Activated CD8-positive, alpha-beta memory T cell treated with anti-CD3 and anti-CD28 coated beads, Interleukin-2, amount 10 ng/mL, durations not matched to agents 7 days and 5 days (primary cell): Measurements from ENCODE around the gene THAP7. TPM values are rescaled to one million over a fixed set of nuclear protein-coding genes. Genes with fewer than 3 reads are reported as not detected.
"Not testable (repeated sequence)": the region's sequence is repeated elsewhere in the genome, so short reads cannot be mapped to it uniquely, and the experiment has no call there.

ENCODE experiments used
- ATAC-seq: fragments of 150-1000 bp; cut with Tn5 transposase; one replicate; pipeline ENCODE4 v1.10.0; 2021; ENCODE audit warnings: moderate library complexity
- CTCF ChIA-PET: fragments of 350-600 bp; sonication (Branson Sonifier 250); formaldehyde crosslinking; loops from one replicate; lab custom pipeline; 2021; ENCODE audit warnings: antibody characterized with exemption; lab: Charles Lee
- DNase-seq: peaks from one replicate; pipeline ENCODE4 v3.0.0-alpha.2; 2020
- H3K27ac Mint-ChIP-seq: one replicate; pipeline ENCODE4 v1.8.0; 2021; ENCODE audit warnings: mild to moderate bottlenecking, mixed read lengths
- H3K27me3 Mint-ChIP-seq: one replicate; pipeline ENCODE4 v1.8.0; 2021; ENCODE audit warnings: mixed read lengths
- H3K36me3 Mint-ChIP-seq: one replicate; pipeline ENCODE4 v1.8.0; 2021; ENCODE audit warnings: mild to moderate bottlenecking, mixed read lengths
- H3K4me1 Mint-ChIP-seq: one replicate; pipeline ENCODE4 v1.8.0; 2021; ENCODE audit warnings: mixed read lengths
- H3K4me3 Mint-ChIP-seq: one replicate; pipeline ENCODE4 v1.8.0; 2021; ENCODE audit warnings: mild to moderate bottlenecking, moderate library complexity, mixed read lengths
- H3K9me3 Mint-ChIP-seq: one replicate; pipeline ENCODE4 v1.8.0; 2022; ENCODE audit warnings: low read depth, mixed read lengths
- total RNA-seq, 2 experiments: library from RNA; stranded (reverse); gene quantifications; one replicate each; pipeline ENCODE4 v1.2.3, GENCODE V29; 2021

THAP7 gene
- total RNA-seq, 2 experiments from 2014 or later = 25.9 to 28.7 TPM

DNA sequence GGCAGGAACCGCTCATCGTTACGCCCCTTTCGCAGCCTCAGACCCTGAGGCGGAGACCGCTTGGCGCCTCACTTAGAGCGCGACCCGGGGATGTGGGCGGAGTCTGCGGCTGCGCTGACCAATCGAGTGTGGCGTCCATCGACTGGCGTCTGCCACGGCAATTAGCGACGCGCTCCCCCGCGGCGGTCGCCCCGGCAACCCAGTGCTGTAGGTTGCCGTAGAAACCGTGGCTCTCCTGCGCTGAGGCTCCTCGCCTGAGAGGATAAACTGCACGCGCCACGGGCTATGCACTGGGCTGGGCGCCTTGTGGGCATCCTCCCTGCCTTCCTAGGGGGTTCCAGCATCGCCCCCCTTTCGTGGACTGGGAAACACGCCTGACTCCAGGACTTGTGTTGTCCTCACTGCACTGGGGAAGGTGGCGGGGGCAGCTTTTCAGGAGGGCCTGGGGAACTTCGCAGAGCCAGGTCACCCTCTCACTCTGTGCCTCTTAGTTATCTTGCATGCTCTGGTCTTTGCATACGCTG is 12.3 kb upstream of the THAP7 start:
- Mint-ChIP-seq H3K27ac (peak overlapping the region; percentile 35), H3K4me3 (peak overlapping the region; percentile 72), H3K4me1 (peaks cover 16% of the 10 kb centered on the region), H3K36me3 (no peaks in the 10 kb centered on the region), H3K27me3 (peaks cover 2% of the 10 kb centered on the region), H3K9me3 (no peaks in the 10 kb centered on the region)
- DNase-seq (peak; percentile 94), ATAC-seq (peak; percentile 94)
- CTCF ChIA-PET = interaction anchor here (0.9 to 2.1 kb wide), 2 partner anchors 11 kb away, joined by 3 to 10 read pairs; partner anchors contain the start of gene THAP7

GRCh38 chr22:21013657-21014201 is 11.8 kb upstream of the THAP7 start:
- DNase-seq (no peak), ATAC-seq (no peak)
- Mint-ChIP-seq H3K36me3 (no peaks in the 10 kb centered on the region), H3K27ac (peak overlapping the region; percentile 16), H3K4me3 (peak overlapping the region; percentile 72), H3K27me3 (peaks cover 2% of the 10 kb centered on the region), H3K9me3 (no peaks in the 10 kb centered on the region), H3K4me1 (peaks cover 16% of the 10 kb centered on the region)
- CTCF ChIA-PET = interaction anchor here (2.1 kb wide), 1 partner anchor 11 kb away, joined by 10 read pairs; the partner anchor contains the start of gene THAP7

DNA sequence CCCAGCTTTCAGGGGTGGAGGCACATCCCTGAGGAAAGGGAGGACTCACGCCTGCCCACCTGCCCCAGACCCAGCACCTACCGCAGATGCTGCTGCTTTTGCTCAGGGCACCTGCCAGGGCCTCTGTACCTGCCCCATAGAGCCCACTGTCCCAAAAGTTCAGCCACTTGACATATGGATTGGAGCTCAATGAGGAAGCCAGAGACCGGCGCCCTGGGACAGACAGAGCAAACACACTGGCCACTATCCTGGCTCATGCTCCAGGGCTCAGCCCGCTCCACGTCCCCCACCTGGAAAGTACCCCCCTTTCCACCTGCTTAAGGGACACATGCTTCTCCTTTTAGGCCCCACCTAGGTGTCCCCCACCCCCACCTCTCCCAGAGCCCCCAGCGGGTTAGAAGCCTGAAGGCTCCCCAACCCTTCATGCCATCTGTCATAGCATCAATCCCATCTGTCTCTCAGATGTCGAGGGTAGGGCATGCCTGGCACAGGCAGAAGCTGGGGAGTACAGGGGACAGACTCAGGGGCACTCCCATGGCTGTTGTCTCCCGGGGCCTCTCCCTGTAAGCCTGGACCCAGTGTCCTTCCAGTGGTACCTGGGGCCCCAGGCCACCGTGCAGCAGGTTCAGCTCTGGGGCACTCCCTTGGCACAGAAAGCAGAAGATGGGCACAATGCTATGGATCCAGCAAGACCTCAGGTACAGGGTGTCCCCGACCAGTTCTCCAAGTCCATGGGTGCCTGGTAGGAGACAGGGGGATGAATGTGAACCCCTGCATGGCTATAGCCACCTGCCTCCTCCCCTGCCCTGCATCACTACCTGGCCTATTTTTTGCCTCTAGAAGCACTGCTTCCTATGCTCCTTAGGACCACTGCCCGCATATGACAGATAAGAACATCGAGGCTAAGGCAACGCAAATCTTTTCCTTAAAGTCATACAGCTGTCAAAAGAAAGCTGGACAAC is 10.8 kb upstream of the THAP7 start:
- Mint-ChIP-seq H3K27me3 (peaks cover 2% of the 10 kb centered on the region), H3K4me3 (no peak overlapping the region), H3K27ac (no peak overlapping the region), H3K4me1 (peaks cover 16% of the 10 kb centered on the region), H3K9me3 (no peaks in the 10 kb centered on the region), H3K36me3 (no peaks in the 10 kb centered on the region)
- CTCF ChIA-PET = interaction anchor here (2.1 kb wide), 1 partner anchor 10 kb away, joined by 10 read pairs; the partner anchor contains the start of gene THAP7
- DNase-seq (no peak), ATAC-seq (no peak)

- ATAC-seq (no peak), DNase-seq (no peak)
- CTCF ChIA-PET = no interaction called here
- Mint-ChIP-seq H3K9me3 (no peaks in the 10 kb centered on the region), H3K27ac (no peak overlapping the region), H3K4me1 (peaks cover 16% of the 10 kb centered on the region), H3K27me3 (no peaks in the 10 kb centered on the region), H3K36me3 (no peaks in the 10 kb centered on the region), H3K4me3 (no peak overlapping the region)
Measured at GRCh38 chr22:21010426-21011113, 8.7 kb upstream of the THAP7 start.

DNA sequence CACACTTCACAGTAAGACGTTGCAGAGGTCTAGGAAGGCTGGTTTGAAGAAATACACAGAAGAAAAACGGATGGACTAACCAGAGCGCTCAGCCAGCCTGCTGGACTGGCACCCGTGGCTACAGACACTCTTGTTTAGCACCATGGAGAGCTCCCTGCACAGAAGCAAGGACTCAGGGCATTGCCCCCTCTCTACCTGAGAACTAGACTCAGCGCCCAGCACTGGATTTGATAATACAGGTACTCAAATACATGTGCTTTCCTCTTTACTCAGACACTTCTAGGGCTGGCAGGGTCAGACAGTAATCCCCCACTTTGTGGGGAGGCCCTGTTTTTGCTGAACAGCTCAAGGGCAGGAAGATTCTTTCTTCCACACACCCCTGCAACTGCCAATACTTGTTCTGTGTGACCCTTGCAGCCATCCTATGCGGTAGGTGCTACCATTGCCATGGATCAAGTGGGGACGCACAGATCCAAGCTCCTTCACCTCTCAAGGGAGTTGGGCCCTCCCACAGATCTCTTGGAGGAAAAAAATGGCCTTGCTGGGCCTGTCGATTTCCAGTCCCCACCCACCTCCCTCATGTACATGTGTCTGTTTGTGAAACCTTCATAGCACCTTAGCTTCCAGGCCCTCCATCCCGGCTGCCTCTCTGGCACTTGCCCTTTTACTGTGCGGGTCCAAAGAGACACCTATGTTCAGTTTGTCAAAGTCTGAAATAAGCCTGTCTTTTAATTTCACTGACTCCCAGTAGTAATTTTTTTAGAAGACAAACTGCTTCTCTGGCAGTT is 7.9 kb upstream of the THAP7 start:
- Mint-ChIP-seq H3K36me3 (no peaks in the 10 kb centered on the region), H3K9me3 (no peaks in the 10 kb centered on the region), H3K4me1 (peaks cover 11% of the 10 kb centered on the region), H3K27ac (no peak overlapping the region), H3K4me3 (no peak overlapping the region), H3K27me3 (no peaks in the 10 kb centered on the region)
- CTCF ChIA-PET = interaction anchor here (0.6 kb wide), 1 partner anchor 9 kb away, joined by 3 read pairs; no protein-coding TSS in a partner anchor
- no peak for ATAC-seq
- peak; percentile 58 for DNase-seq

DNA sequence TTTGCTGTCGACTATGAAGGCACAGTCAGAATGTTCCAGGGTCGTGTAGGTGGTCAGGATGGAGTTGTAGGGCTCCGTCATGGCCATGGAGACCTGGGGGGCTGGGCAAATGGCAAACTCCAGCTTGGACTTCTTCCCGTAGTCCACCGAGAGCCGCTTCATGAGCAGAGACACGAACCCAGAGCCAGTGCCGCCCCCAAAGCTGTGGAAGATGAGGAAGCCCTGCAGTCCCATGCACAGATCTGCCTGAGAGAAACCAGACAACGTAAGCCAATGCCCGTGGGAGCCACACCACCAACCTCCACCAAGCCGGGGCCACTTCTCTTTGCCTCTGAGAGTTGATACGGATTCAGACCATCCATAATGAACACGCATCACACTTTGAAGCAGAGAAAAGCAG is 7.3 kb upstream of the THAP7 start:
- not testable (repeated sequence) for H3K9me3 Mint-ChIP-seq, H3K36me3 Mint-ChIP-seq, H3K4me1 Mint-ChIP-seq, H3K27ac Mint-ChIP-seq, DNase-seq, H3K4me3 Mint-ChIP-seq, H3K27me3 Mint-ChIP-seq, ATAC-seq
- CTCF ChIA-PET = interaction anchor here (0.6 kb wide), 1 partner anchor 8 kb away, joined by 3 read pairs; no protein-coding TSS in a partner anchor

- peaks cover 28% of the 10 kb centered on the region for H3K4me1 Mint-ChIP-seq
- H3K27me3 Mint-ChIP-seq = no peaks in the 10 kb centered on the region
- H3K27ac Mint-ChIP-seq = peak overlapping the region; percentile 97
- no peak for DNase-seq
- ATAC-seq = no peak
- no peaks in the 10 kb centered on the region for H3K9me3 Mint-ChIP-seq
- peaks cover 2% of the 10 kb centered on the region for H3K36me3 Mint-ChIP-seq
- CTCF ChIA-PET = interaction anchor here (2.5 to 3.3 kb wide), 2 partner anchors 10 to 15 kb away, joined by 10 to 22 read pairs; no protein-coding TSS in a partner anchor
- peak overlapping the region; percentile 96 for H3K4me3 Mint-ChIP-seq
Measured at GRCh38 chr22:21003782-21004181, 1.9 kb upstream of the THAP7 start.

DNA sequence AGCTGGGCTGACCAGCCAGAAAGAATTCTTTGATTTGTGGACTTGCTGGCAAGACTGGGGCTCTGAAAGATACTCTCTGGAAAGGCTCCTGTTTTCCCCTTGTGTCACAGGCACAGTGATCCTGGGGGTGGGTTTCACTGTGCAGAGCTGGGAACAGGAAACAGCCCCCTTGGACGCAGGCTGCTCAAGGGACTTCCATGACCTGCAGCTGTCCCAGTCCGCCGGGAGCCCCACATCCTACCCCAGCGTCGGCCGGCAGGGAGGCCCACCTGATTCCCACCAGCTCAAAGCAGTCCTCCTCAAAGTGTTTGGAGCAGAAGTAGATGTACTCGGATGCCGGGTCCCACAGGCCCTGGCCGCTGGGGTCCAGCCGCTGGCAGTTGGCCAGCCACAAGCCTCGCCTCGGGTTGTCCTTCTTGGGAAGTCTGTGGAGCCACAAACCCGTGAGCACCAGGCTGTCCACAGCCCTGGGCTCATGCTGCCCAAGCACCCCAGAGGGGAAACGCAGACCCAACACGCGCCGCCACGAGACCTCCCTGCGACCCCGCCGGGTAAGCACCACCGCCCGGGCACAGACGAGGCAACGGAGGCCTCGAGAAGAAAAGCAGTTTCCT is 824 bp downstream of the THAP7 start:
- DNase-seq = peak; percentile 51
- Mint-ChIP-seq H3K36me3 (peaks cover 2% of the 10 kb centered on the region), H3K27me3 (no peaks in the 10 kb centered on the region), H3K4me1 (peaks cover 28% of the 10 kb centered on the region), H3K9me3 (no peaks in the 10 kb centered on the region), H3K27ac (peak overlapping the region; percentile 97), H3K4me3 (peak overlapping the region; percentile 96)
- CTCF ChIA-PET = interaction anchor here (0.7 to 1.1 kb wide), 5 partner anchors 8 to 197 kb away, joined by 3 to 5 read pairs (median 4); partner anchors contain the start of gene LZTR1
- ATAC-seq = no peak

DNA sequence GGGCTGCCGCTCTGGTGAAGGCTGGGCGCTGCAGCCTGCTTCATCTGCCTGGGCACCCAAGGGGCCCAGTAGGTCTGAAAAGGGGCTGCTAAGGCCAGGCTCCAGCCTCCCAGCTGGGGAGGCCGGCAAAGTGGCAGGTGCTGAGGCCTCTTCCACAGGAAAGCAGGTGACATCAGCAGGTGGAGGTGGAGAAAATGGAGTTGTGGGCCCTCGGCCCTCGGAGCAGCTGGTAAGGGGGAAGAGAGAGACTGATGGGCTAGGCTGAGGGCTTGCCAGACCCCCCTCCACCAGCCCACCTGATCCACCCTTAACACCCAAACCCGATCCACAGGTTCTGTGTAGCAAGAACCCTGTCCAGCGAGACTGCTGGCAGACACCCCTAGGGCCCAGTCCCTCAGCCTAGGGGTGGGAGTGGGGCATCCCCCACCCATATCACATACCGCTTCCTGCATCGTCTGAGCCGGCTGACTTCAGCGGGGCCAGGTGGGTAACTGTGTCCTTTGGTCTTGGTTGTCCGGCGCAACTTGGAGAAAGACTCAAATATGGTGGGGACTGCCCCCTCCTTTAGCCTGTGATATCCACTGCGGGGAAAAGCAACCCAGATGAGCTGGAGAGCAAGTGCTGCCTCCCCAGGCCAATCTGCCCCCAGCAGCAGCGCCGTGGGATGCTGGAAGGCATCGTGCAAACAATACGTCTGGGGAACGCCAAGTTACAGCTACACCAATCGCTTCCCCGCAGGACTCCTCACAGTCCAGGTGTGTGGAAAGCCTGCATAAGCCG is 1.5 kb downstream of the THAP7 start:
- peaks cover 28% of the 10 kb centered on the region for H3K4me1 Mint-ChIP-seq

GRCh38 chr22:20999350-21000206 is 2.3 kb downstream of the THAP7 start:
- Mint-ChIP-seq H3K27ac (peak overlapping the region; percentile 32), H3K27me3 (no peaks in the 10 kb centered on the region), H3K9me3 (no peaks in the 10 kb centered on the region), H3K4me1 (peaks cover 28% of the 10 kb centered on the region), H3K36me3 (peaks cover 2% of the 10 kb centered on the region), H3K4me3 (no peak overlapping the region)
- CTCF ChIA-PET = interaction anchor here (1.1 kb wide), 2 partner anchors 14 to 196 kb away, joined by 4 read pairs; no protein-coding TSS in a partner anchor
- ATAC-seq (no peak), DNase-seq (no peak)

More for the DNA sequence above, 1.5 kb downstream of the THAP7 start:
- CTCF ChIA-PET = interaction anchor here (0.7 to 1.1 kb wide), 5 partner anchors 9 to 197 kb away, joined by 3 to 5 read pairs (median 4); partner anchors contain the start of gene LZTR1
- no peaks in the 10 kb centered on the region for H3K27me3 Mint-ChIP-seq
- peak overlapping the region; percentile 97 for H3K27ac Mint-ChIP-seq
- DNase-seq = no peak
- peak overlapping the region; percentile 96 for H3K4me3 Mint-ChIP-seq
- ATAC-seq = no peak
- H3K9me3 Mint-ChIP-seq = no peaks in the 10 kb centered on the region
- peaks cover 2% of the 10 kb centered on the region for H3K36me3 Mint-ChIP-seq
